ENCODE results near the gene PAK6. TPM values are rescaled to one million over a fixed set of nuclear protein-coding genes. Genes with fewer than 3 reads are reported as not detected.

The PAK6 gene
- total RNA-seq, 1 experiment from 2014 or later, result not detected

DNA sequence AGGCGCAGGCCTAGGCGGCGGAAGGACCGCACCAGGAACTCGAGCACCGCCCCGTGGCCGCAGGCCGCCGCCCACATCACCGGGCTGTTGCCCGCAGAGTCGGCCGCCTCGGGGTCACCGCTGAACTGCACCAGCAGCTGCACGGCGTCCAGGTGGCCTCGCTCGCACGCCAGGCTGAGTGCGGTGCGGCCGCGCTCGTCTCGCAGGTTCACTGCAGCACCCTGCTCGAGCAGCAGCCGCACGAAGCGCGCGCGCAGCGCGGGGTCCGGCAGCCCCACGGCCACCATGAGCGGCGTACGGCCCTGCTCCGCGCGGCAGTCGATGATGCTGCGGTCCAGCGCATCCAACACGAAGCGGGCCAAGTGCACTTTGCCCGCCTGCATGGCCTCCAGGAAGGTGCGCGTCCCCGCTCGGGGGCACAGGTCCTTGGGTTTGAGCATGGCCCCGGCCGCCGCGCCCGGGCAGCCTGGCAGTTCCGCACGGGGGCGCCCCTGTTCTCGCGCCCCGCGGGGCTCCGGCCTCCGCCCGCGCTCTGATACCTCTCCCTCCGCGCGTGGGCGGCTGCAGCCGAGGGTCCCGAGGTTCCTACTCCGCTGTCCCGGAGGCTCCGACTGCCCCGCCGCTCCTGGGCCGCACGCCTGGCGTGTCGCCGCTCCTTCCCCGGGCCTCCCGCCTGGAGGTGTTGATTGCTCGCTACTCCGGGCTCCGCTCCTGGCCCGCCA is 43.4 kb downstream of the PAK6 start:
- in situ Hi-C loops (cut with HindIII; ENCODE audit: low pct_unique_long_range_greater_than_20kb, low sequenced_read_pairs), result no loop called here
- peak; percentile 21 for DNase-seq (ENCODE audit: low read depth, low spot score)

DNA sequence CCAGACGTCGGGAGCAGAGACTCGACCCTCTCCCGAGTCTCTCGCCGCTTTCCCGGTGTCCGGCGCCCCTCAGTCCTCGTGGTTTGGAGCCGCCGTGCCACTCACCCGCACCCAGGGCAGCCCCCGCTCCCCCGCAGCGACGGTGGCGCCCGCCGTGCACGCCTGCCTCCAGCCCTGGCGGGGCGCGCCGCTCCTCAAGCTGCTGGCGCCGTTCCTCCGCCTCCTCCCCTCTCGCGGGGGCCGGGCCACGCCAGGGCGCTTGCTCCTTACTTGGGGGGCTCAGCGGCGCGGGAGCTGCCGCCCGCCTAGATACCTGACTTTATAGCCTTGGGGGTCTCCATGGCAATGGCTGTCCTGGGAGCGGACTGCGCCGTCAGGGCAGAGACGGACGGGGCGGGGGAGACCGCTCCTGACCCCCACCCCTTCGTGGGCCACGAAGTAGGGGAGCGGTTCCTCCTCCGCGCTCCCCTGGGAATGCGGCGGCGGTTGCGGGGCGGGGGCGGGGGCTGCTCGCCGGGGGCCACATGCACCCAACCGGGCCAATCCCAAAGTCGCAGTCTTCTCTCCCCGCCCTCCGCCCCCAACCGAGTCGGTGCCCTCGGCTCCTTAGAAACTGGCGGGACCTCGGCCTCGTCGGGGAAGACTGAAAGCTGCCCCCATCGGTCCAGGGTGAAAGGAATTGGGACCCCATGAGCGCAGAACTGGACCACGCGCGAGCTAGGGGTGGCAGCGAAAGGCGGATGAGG is 44.2 kb downstream of the PAK6 start, which contains the start of gene ANKRD63:
Gene ANKRD63 (minus strand): TSS at position 196 of the 746 bp plus-strand sequence. CDS start 478 bp downstream, outside the sequence.
- no peak for DNase-seq (ENCODE audit: low read depth, low spot score)
- in situ Hi-C loops (cut with HindIII; ENCODE audit: low pct_unique_long_range_greater_than_20kb, low sequenced_read_pairs), result no loop called here

GRCh38 chr15:40283615-40284300 is 44.9 kb downstream of the PAK6 start:
- in situ Hi-C loops (cut with HindIII; ENCODE audit: low pct_unique_long_range_greater_than_20kb, low sequenced_read_pairs), result no loop called here
- no peak for DNase-seq (ENCODE audit: low read depth, low spot score)

GRCh38 chr15:40285151-40285550 is 46.3 kb downstream of the PAK6 start:
- in situ Hi-C loops (cut with HindIII; ENCODE audit: low pct_unique_long_range_greater_than_20kb, low sequenced_read_pairs), result no loop called here
- DNase-seq (ENCODE audit: low read depth, low spot score), result no peak

DNA sequence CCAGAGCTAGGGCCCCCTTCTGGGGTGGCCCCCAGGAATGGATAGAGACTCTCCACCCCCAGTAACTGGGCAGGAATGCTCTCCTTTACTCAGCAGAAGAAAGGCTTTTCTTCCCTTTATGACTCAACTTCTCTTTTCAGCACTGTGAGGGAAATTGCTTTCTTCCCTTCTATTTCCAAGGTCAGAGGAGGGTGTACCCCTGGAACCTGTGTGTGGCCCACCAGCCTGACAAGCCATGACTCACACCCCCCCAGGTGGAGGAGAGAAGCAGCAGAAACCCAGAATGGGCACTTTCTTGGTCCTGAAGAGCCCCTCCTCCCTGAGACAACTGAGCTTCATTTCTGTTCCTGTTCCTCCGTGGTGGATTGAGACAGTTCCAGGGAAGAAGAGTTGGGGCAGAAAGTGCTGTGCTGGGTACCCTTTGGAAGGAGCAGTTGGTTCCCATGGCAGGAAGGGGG is 46.7 kb downstream of the PAK6 start:
- in situ Hi-C loops (cut with HindIII; ENCODE audit: low pct_unique_long_range_greater_than_20kb, low sequenced_read_pairs), result no loop called here

GRCh38 chr15:40286061-40286532 is 47.2 kb downstream of the PAK6 start:
- in situ Hi-C loops (cut with HindIII; ENCODE audit: low pct_unique_long_range_greater_than_20kb, low sequenced_read_pairs), result no loop called here
- no peak for DNase-seq (ENCODE audit: low read depth, low spot score)

More for the DNA sequence above, 46.7 kb downstream of the PAK6 start:
- no peak for DNase-seq (ENCODE audit: low read depth, low spot score)

DNA sequence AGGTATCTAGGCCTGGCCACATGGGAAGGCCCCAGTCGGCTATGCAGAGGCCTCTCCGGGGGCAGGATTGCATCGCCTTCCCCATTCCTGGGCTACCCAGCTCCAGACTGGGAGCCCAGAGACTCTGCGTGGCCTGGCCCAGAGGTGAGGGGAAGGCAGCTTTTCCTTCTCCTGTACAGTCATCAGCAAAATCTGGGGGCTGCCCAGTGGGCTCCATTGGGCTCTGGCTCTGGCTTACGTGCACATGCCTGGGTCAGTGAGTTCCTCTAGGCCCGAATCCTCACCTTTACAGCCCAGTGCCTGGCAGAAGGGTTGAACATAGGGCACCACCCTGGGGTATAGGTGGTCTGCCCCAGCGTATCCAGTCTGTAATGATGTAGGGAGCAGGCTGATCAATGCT is 47.9 kb downstream of the PAK6 start:
- DNase-seq (ENCODE audit: low read depth, low spot score), result no peak
- in situ Hi-C loops (cut with HindIII; ENCODE audit: low pct_unique_long_range_greater_than_20kb, low sequenced_read_pairs), result no loop called here

DNA sequence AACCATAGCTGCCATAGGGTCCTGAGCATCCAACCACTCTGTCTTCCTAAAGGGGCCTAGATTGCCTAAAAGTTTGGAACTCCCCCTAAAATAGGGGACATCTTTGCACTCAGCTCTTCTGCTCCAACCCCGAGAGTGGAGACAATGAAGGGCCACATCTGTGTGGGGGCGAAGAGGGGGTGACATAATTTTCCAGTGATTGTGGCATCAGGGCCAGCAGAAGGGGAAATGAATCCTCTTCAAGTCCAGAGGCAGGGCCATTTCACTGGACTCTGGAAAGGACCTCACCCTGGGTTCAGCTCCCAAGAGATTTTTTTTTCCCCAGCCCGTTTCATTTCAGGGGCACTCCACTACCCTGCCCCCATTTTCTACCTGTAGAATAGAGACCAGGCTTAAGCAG is 48.6 kb downstream of the PAK6 start:
- no peak for DNase-seq (ENCODE audit: low read depth, low spot score)
- in situ Hi-C loops (cut with HindIII; ENCODE audit: low pct_unique_long_range_greater_than_20kb, low sequenced_read_pairs), result no loop called here

GRCh38 chr15:40287968-40288367 is 49.1 kb downstream of the PAK6 start:
- in situ Hi-C loops (cut with HindIII; ENCODE audit: low pct_unique_long_range_greater_than_20kb, low sequenced_read_pairs), result no loop called here
- no peak for DNase-seq (ENCODE audit: low read depth, low spot score)

GRCh38 chr15:40289140-40289775 is 50.4 kb downstream of the PAK6 start:
- in situ Hi-C loops (cut with HindIII; ENCODE audit: low pct_unique_long_range_greater_than_20kb, low sequenced_read_pairs), result no loop called here

DNA sequence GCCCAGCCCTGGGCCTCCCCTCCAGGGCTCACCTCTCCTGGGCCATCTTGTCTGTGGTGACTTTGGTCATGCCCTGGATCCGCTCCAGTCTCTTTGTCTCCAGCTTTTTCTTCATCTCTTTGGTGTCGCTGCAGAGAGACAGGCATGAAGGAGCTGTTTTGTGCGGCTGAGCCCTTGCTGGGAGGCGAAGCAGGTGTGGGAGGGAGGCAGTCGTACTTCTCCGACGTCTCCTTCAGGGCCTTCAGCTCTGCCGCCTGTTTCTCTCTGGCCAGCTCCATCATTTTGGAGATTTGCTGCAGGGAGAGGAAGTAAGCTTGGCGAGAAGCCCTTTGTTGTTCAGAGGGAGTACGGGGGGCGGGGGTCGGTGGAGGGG is 51.7 kb downstream of the PAK6 start:
- in situ Hi-C loops (cut with HindIII; ENCODE audit: low pct_unique_long_range_greater_than_20kb, low sequenced_read_pairs), result no loop called here
- no peak for DNase-seq (ENCODE audit: low read depth, low spot score)

More at GRCh38 chr15:40289140-40289775, 50.4 kb downstream of the PAK6 start:
- no peak for DNase-seq (ENCODE audit: low read depth, low spot score)

DNA sequence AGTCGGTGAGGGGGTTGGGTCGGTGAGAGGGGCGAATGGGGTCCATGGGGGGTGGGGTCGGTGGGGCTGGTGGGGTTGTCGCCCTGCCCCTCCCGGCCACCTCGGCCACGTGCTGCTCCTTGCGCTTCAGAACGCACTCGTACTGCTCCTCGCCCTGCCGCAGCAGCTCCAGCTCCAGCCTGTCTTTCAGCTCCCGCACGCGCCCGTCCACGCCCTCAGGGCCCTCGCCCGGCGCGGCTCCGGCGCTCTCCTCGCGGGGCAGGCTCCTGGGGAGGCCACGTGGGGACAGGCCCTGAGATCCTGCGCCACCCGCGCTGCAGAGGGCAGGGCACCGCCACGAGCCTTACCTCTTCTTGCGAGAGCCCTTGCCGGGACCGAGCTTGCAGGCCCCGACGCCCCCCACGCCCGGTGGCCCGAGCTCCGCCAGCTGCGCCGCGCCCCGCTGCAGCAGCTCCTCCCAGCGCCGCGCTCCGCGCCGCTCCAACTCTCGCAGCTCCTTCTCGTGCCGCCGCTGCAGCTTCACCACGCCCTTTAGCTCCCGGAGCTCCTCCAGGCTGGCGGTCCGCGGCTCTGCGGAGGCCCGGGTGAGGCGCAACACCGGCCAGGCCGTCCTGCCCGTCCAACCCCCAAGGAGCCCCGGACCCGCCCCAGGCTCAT is 52.2 kb downstream of the PAK6 start:
- no peak for DNase-seq (ENCODE audit: low read depth, low spot score)
- in situ Hi-C loops (cut with HindIII; ENCODE audit: low pct_unique_long_range_greater_than_20kb, low sequenced_read_pairs), result no loop called here

DNA sequence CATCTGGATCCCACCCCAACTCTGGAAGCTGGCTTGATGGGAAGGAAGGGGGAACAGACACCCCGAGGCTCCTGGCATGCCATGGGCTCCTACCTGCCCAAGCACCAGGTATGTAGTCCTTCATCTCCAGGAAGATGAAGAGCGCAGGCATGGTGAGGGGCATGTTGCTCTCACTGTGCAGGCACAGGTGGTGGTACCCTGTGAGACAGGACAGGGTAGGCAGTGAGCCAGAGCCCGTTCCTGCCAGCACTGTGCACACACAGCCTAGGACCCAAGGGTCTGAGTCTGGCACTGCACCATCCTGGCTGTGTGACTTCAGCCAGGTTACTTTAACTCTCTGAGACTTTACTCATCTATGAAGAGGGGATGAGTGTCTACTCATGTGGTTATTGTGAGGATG is 53.4 kb downstream of the PAK6 start:
- in situ Hi-C loops (cut with HindIII; ENCODE audit: low pct_unique_long_range_greater_than_20kb, low sequenced_read_pairs), result no loop called here

DNA sequence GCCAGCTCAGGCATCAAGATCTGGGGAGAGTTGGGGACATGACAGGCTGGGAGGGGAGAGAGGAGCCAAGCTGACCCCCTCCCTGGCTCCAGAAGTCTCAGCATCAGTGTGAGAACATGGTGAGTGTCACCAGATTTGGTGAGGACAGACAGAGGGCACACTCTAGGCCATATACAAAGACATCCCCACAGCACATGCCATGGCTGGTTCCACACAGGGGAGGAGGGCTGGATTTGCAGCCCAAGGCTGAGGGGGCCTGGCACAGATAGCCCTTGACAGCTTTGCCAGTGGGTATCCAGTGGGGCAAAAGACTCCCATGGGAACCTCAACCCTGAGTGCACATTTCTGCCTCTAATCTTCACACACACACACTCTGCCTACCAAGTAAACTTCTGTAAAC is 54.1 kb downstream of the PAK6 start:
- no peak for DNase-seq (ENCODE audit: low read depth, low spot score)
- in situ Hi-C loops (cut with HindIII; ENCODE audit: low pct_unique_long_range_greater_than_20kb, low sequenced_read_pairs), result no loop called here

More for the DNA sequence above, 53.4 kb downstream of the PAK6 start:
- DNase-seq (ENCODE audit: low read depth, low spot score), result no peak

DNA sequence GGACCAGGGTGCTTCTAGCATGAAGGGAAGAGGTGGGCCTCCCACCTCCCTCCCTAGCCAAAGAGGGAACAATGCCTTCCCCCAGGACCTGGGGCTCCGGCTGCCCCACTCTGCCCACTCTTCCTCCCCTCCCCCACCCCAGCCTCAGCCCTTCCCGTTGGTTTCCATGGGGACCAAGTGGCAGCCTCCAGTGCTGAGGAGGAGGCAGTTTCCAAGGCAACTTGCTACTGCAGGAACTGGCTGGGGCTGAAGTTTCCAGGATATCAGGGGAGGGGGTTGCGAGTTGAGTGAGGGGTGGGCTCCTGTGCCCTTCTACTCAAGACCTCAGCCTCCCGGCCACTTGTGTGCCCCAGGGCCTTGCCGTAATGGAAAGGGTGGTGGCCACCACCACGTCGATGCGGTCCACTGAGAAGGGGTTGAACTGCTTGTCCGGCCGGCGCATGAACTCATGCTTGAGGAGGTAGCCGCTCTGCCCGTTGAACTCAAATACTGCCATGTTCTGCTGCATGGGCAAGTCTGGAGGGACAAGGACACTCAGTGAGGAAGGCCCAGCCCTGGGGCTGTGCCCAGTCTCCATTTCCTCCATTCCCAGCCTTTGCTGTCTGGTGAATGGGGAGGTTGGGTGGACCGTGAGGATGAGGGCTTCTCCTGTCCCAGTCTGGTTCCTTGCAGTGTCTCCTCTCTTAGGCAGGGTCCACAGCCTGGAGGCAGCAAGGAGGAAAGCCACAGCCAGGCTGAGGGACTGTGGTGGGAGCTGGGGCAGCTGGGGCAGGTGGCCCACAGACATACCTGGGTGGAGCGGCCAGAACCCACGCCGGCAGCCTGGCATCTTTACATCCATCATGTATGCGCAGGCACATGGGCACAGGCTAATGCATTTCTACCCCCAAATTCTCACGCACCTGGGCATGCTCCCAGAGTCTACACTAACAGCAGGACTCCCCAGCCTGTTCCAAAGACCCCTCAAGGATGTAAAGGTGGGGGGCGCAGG is 55.3 kb downstream of the PAK6 start:
- in situ Hi-C loops (cut with HindIII; ENCODE audit: low pct_unique_long_range_greater_than_20kb, low sequenced_read_pairs), result no loop called here

DNA sequence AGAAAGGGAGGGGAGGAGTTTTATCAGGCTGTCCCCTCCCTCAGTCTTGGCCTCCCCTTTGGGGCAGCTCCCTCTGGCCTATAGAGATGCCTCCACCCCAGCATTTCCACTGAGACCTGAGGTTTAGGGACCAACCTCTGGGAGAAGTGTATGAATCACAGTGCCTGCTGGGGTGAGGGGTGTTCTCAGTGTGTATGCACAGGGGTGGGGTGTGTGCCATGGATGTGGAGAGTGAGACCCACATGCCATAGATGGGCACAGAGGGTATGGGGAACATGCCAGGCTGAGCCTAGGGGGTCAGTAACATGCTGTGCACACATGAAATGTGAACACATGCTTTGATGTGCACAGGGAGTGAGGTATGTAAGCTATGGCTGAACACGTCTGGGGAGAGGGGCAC is 56.4 kb downstream of the PAK6 start:
- in situ Hi-C loops (cut with HindIII; ENCODE audit: low pct_unique_long_range_greater_than_20kb, low sequenced_read_pairs), result no loop called here
- no peak for DNase-seq (ENCODE audit: low read depth, low spot score)

More for the DNA sequence above, 55.3 kb downstream of the PAK6 start:
- no peak for DNase-seq (ENCODE audit: low read depth, low spot score)

Measured in SK-MEL-5 (cell line).